MM.1S (cell line): ENCODE results near the gene SDSL.

Experiments used
- CTCF ChIP-seq: fragments of 300-600 bp; sonication (generic); IDR thresholded peaks from 2 replicates; pipeline ENCODE4 v1.5.1; 2016; ENCODE audit warnings: antibody characterized with exemption, low read length, mixed read lengths
- EZH2 ChIP-seq: fragments of 300-600 bp; sonication (generic); optimal IDR thresholded peaks from 2 replicates; pipeline ENCODE3; 2017; ENCODE audit warnings: low read depth, mild to moderate bottlenecking, antibody characterized with exemption, low read length, mixed read lengths

GRCh38 chr12:113480336-113480971 lies 58.3 kb downstream of the SDSL start:
- no peak for TF ChIP-seq EZH2
- TF ChIP-seq CTCF, result no peak
